SK-N-SH (cell line): ENCODE data around the gene TBCD. TPM values are rescaled to one million over a fixed set of nuclear protein-coding genes. Genes with fewer than 3 reads are reported as not detected.

Experiments
- CTCF ChIA-PET: fragments of 300-600, 350-600 bp; formaldehyde crosslinking; extraction: SDS; loops from one replicate; lab custom pipeline; 2021; lab: Yijun Ruan, JAX
- POLR2A ChIA-PET: fragments of 350-600 bp; sonication (Branson Sonifier 250); formaldehyde crosslinking; extraction: SDS; loops from one replicate; lab custom pipeline; 2020; ENCODE audit warnings: antibody characterized with exemption, inconsistent platforms; lab: Yijun Ruan, JAX
- DNase-seq: peaks from one replicate; pipeline ENCODE4 v3.0.0; 2012
- H2AFZ ChIP-seq: fragments of 200-600 bp; sonication (generic); 2 replicates; pipeline ENCODE4 v1.8.1; 2016; ENCODE audit warnings: antibody characterized with exemption, mild to moderate bottlenecking, low read depth
- H3F3A ChIP-seq: fragments of 200-600 bp; sonication (generic); replicated peaks from 2 replicates; pipeline ENCODE3; 2016; ENCODE audit warnings: antibody characterized with exemption, mild to moderate bottlenecking; ENCODE audit not compliant: insufficient read depth
- H3K27ac ChIP-seq, 2 experiments: fragments of 200-500 bp in 1 of 2; fragments of 200-600 bp in 1 of 2; sonication (Bioruptor generic) in 1 of 2; sonication (generic), shearing (Covaris generic) in 1 of 2; 2 replicates each; pipeline versions ENCODE4 v1.5.1 to v1.6.1; 2014 to 2016; ENCODE audit warnings: low read depth in 2 of 2, inconsistent platforms in 1 of 2, low read length in 1 of 2, mild to moderate bottlenecking in 1 of 2, mixed read lengths in 1 of 2
- H3K27me3 ChIP-seq: fragments of 200-600 bp; sonication (generic), shearing (Covaris generic); 2 replicates; pipeline ENCODE4 v1.6.1; 2016; ENCODE audit warnings: mixed run types; ENCODE audit not compliant: insufficient read depth
- H3K36me3 ChIP-seq, 2 experiments: fragments of 200-500 bp in 1 of 2; fragments of 200-600 bp in 1 of 2; sonication (Bioruptor generic) in 1 of 2; sonication (generic) in 1 of 2; replicated peaks in 1 of 2; 2 replicates each; pipeline versions ENCODE3 to v1.5.1; 2014 to 2016; ENCODE audit warnings: low read length in 1 of 2, mild to moderate bottlenecking in 1 of 2; ENCODE audit not compliant: insufficient read depth in 2 of 2, control insufficient read depth in 1 of 2
- H3K4me1 ChIP-seq, 2 experiments: fragments of 200-500 bp in 1 of 2; fragments of 200-600 bp in 1 of 2; sonication (Bioruptor generic) in 1 of 2; sonication (generic), shearing (Covaris generic) in 1 of 2; 2 replicates each; pipeline versions ENCODE4 v1.5.1 to v1.6.1; 2014 to 2016; ENCODE audit warnings: low read depth in 1 of 2, low read length in 1 of 2, mixed run types in 1 of 2; ENCODE audit not compliant: insufficient read depth in 2 of 2, control insufficient read depth in 1 of 2
- H3K4me2 ChIP-seq: fragments of 200-600 bp; sonication (generic), shearing (Covaris generic); 2 replicates; pipeline ENCODE4 v1.6.1; 2017; ENCODE audit warnings: mixed run types
- H3K4me3 ChIP-seq, 2 experiments: fragments of 200-500 bp in 1 of 2; fragments of 200-600 bp in 1 of 2; sonication (Bioruptor generic) in 1 of 2; sonication (generic), shearing (Covaris generic) in 1 of 2; 2 replicates each; pipeline versions ENCODE4 v1.5.1 to v1.8.1; 2014 to 2016; ENCODE audit warnings: low read depth in 2 of 2, inconsistent platforms in 1 of 2, low read length in 1 of 2, mild to moderate bottlenecking in 1 of 2, mixed read lengths in 1 of 2, moderate library complexity in 1 of 2
- H3K79me2 ChIP-seq: fragments of 200-600 bp; sonication (generic); 2 replicates; pipeline ENCODE4 v1.8.1; 2017; ENCODE audit warnings: mild to moderate bottlenecking; ENCODE audit not compliant: insufficient read depth
- H3K9ac ChIP-seq: fragments of 200-600 bp; sonication (generic); 2 replicates; pipeline ENCODE4 v1.6.1; 2017; ENCODE audit warnings: mixed run types
- H3K9me2 ChIP-seq: fragments of 200-600 bp; sonication (generic); 2 replicates; pipeline ENCODE4 v1.6.1; 2017; ENCODE audit warnings: mixed run types
- H3K9me3 ChIP-seq: fragments of 200-600 bp; sonication (generic); 2 replicates; pipeline ENCODE4 v1.6.1; 2017; ENCODE audit warnings: mixed run types, mild to moderate bottlenecking, moderate library complexity
- H4K20me1 ChIP-seq: fragments of 200-600 bp; sonication (generic); 2 replicates; pipeline ENCODE4 v1.6.1; 2017; ENCODE audit warnings: mild to moderate bottlenecking, mixed run types; ENCODE audit not compliant: insufficient read depth
- CHD2 ChIP-seq: fragments of 150-350 bp; IDR thresholded peaks from 2 replicates; pipeline ENCODE4 v1.6.1; 2018; ENCODE audit warnings: low read length; ENCODE audit not compliant: partially characterized antibody
- EP300 ChIP-seq, 2 experiments: IDR thresholded peaks; 2 replicates each; pipeline versions ENCODE4 v1.4.0 to v1.6.1; 2012; ENCODE audit warnings: borderline replicate concordance in 1 of 2, low read depth in 1 of 2, low read length in 1 of 2
- FOSL2 ChIP-seq: IDR thresholded peaks from 2 replicates; pipeline ENCODE4 v1.4.0; 2012; ENCODE audit warnings: low read depth, mild to moderate bottlenecking, moderate library complexity, borderline replicate concordance
- GABPA ChIP-seq: IDR thresholded peaks from 2 replicates; pipeline ENCODE4 v1.4.0; 2012; ENCODE audit warnings: low read depth, mild to moderate bottlenecking
- GATA2 ChIP-seq: sonication (generic); formaldehyde crosslinking; IDR thresholded peaks from 2 replicates; pipeline ENCODE4 v1.5.0; 2020; ENCODE audit warnings: mild to moderate bottlenecking, missing genetic modification reagents
- JUND ChIP-seq: IDR thresholded peaks from 2 replicates; pipeline ENCODE4 v1.4.0; 2012
- MXI1 ChIP-seq: IDR thresholded peaks from 2 replicates; pipeline ENCODE4 v1.6.1; 2012; ENCODE audit warnings: mild to moderate bottlenecking, low read depth, low read length, improper control_type of control experiment
- NFIC ChIP-seq: IDR thresholded peaks from 2 replicates; pipeline ENCODE4 v1.4.0; 2012; ENCODE audit warnings: borderline replicate concordance
- NRF1 ChIP-seq: IDR thresholded peaks from 2 replicates; pipeline ENCODE4 v1.6.1; 2012; ENCODE audit warnings: low read depth, mild to moderate bottlenecking, low read length
- RAD21 ChIP-seq: IDR thresholded peaks from 2 replicates; pipeline ENCODE4 v1.6.1; 2012; ENCODE audit warnings: mild to moderate bottlenecking, low read length
- RCOR1 ChIP-seq: fragments of 150-350 bp; IDR thresholded peaks from 2 replicates; pipeline ENCODE4 v1.6.1; 2017; ENCODE audit warnings: antibody characterized with exemption, low read length
- RFX5 ChIP-seq: IDR thresholded peaks from 2 replicates; pipeline ENCODE4 v1.6.1; 2012; ENCODE audit warnings: mild to moderate bottlenecking, improper control_type of control experiment, low read length
- RXRA ChIP-seq: IDR thresholded peaks from 2 replicates; pipeline ENCODE4 v1.4.0; 2012; ENCODE audit warnings: low read depth, mild to moderate bottlenecking, borderline replicate concordance
- TAF1 ChIP-seq: IDR thresholded peaks from 2 replicates; pipeline ENCODE4 v1.6.1; 2012; ENCODE audit warnings: low read depth, mild to moderate bottlenecking, low read length, moderate library complexity, borderline replicate concordance
- TCF12 ChIP-seq: IDR thresholded peaks from 2 replicates; pipeline ENCODE4 v1.4.0; 2012
- WGBS: methylation state at CpG from one replicate; pipeline ENCODE4 v1.1.6; 2017; ENCODE audit warnings: low lambda C conversion rate; 5-methylcytosine and 5-hydroxymethylcytosine counted together
- polyA plus RNA-seq, 3 experiments: library from polyadenylated mRNA; depleted of rRNA; stranded (reverse); fragments of >200 nt; gene quantifications; 2 replicates each; pipeline ENCODE4 v1.2.3, GENCODE V29; 2012
- TF ChIP-seq, protein P1 (sequence below): IDR thresholded peaks from 2 replicates; pipeline ENCODE4 v1.4.0; 2012; ENCODE audit warnings: low read depth, borderline replicate concordance
- TF ChIP-seq, protein P2 (sequence below): IDR thresholded peaks from 2 replicates; pipeline ENCODE4 v1.6.1; 2012; ENCODE audit warnings: mild to moderate bottlenecking, low read depth, low read length, moderate library complexity
- TF ChIP-seq, protein P3 (sequence below): IDR thresholded peaks from 2 replicates; pipeline ENCODE4; 2012

The TBCD gene
- polyA plus RNA-seq, 1 of the 3 experiments (the other 2 are of a cell fraction) = 107 TPM

DNA sequence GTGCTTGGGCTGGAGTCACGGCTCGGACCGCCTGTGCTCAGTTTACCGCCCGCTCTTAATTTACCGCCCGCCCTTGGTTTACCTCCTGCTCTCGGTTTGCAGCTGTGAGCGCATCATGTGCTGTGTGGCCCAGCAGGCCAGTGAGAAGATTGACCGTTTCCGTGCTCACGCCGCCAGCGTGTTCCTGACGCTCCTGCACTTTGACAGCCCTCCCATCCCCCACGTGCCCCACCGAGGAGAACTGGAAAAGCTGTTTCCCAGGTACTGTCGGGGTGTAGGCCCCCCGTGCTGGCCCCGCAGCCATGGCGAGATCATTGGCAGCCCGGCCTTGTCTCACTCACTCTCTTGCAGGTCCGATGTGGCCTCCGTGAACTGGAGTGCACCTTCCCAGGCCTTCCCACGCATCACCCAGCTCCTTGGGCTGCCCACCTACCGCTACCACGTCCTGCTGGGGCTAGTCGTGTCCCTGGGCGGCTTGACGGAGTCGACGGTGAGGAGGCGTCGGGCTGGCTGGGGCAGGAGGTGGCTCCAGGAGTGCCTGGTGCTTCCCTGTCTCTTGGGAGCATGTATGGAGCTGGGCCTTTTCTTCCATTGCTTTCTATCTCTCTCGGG, 177.3 kb downstream of the TBCD start:
- DNase-seq = no peak

More for the DNA sequence above, 177.3 kb downstream of the TBCD start:
- H2AFZ ChIP-seq = no peak overlapping the region
- WGBS = 95% methylated on average over 27 of the region's 35 CpGs
- no peaks in the 10 kb centered on the region for H3K27me3 ChIP-seq
- H3K4me2 ChIP-seq = no peak overlapping the region
- peaks cover 32 to 63% of the 10 kb centered on the region in 2 experiments for H3K36me3 ChIP-seq
- ChIA-PET CTCF (interaction anchor here (1.0 to 1.4 kb wide), 3 partner anchors 16 to 148 kb away, joined by 3 to 4 read pairs (median 3); no protein-coding TSS in a partner anchor), POLR2A (no interaction called here)
- H3F3A ChIP-seq = no peaks in the 10 kb centered on the region
- H3K4me1 ChIP-seq = peaks cover 0 to 10% of the 10 kb centered on the region in 2 experiments; a peak in 1 of 4 replicates
- no peaks in the 10 kb centered on the region for H3K9me3 ChIP-seq
- H3K9ac ChIP-seq = no peak overlapping the region
- no peaks in the 10 kb centered on the region for H4K20me1 ChIP-seq
- no peaks in the 10 kb centered on the region for H3K79me2 ChIP-seq
- no peak overlapping the region for H3K4me3 ChIP-seq
- no peak overlapping the region for H3K27ac ChIP-seq
- TF ChIP-seq NFIC (no peak), FOSL2 (no peak), JUND (no peak), MXI1 (no peak), CHD2 (no peak), TAF1 (no peak), GATA2 (CRISPR knock-in tag) (no peak), TCF12 (no peak), GABPA (no peak), RCOR1 (no peak), RAD21 (no peak), RXRA (no peak), EP300 (IDR thresholded peaks at IDR 0.05; ENCODE audit: borderline replicate concordance in 1 of 2, low read depth in 1 of 2, low read length in 1 of 2) (no peak), RFX5 (no peak), NRF1 (no peak)
- TF ChIP-seq, protein P1, sequence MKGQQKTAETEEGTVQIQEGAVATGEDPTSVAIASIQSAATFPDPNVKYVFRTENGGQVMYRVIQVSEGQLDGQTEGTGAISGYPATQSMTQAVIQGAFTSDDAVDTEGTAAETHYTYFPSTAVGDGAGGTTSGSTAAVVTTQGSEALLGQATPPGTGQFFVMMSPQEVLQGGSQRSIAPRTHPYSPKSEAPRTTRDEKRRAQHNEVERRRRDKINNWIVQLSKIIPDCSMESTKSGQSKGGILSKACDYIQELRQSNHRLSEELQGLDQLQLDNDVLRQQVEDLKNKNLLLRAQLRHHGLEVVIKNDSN = no peak
- TF ChIP-seq, protein P2, sequence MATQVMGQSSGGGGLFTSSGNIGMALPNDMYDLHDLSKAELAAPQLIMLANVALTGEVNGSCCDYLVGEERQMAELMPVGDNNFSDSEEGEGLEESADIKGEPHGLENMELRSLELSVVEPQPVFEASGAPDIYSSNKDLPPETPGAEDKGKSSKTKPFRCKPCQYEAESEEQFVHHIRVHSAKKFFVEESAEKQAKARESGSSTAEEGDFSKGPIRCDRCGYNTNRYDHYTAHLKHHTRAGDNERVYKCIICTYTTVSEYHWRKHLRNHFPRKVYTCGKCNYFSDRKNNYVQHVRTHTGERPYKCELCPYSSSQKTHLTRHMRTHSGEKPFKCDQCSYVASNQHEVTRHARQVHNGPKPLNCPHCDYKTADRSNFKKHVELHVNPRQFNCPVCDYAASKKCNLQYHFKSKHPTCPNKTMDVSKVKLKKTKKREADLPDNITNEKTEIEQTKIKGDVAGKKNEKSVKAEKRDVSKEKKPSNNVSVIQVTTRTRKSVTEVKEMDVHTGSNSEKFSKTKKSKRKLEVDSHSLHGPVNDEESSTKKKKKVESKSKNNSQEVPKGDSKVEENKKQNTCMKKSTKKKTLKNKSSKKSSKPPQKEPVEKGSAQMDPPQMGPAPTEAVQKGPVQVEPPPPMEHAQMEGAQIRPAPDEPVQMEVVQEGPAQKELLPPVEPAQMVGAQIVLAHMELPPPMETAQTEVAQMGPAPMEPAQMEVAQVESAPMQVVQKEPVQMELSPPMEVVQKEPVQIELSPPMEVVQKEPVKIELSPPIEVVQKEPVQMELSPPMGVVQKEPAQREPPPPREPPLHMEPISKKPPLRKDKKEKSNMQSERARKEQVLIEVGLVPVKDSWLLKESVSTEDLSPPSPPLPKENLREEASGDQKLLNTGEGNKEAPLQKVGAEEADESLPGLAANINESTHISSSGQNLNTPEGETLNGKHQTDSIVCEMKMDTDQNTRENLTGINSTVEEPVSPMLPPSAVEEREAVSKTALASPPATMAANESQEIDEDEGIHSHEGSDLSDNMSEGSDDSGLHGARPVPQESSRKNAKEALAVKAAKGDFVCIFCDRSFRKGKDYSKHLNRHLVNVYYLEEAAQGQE = no peak
- TF ChIP-seq, protein P3, sequence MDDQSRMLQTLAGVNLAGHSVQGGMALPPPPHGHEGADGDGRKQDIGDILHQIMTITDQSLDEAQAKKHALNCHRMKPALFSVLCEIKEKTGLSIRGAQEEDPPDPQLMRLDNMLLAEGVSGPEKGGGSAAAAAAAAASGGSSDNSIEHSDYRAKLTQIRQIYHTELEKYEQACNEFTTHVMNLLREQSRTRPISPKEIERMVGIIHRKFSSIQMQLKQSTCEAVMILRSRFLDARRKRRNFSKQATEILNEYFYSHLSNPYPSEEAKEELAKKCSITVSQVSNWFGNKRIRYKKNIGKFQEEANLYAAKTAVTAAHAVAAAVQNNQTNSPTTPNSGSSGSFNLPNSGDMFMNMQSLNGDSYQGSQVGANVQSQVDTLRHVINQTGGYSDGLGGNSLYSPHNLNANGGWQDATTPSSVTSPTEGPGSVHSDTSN = no peak
- H3K9me2 ChIP-seq = no peaks in the 10 kb centered on the region
